ENCODE measurements around the gene ADRM1. TPM values are rescaled to one million over a fixed set of nuclear protein-coding genes. Genes with fewer than 3 reads are reported as not detected.

ADRM1 gene
- total RNA-seq, 2 experiments from 2014 or later = 87.0 to 128 TPM

DNA sequence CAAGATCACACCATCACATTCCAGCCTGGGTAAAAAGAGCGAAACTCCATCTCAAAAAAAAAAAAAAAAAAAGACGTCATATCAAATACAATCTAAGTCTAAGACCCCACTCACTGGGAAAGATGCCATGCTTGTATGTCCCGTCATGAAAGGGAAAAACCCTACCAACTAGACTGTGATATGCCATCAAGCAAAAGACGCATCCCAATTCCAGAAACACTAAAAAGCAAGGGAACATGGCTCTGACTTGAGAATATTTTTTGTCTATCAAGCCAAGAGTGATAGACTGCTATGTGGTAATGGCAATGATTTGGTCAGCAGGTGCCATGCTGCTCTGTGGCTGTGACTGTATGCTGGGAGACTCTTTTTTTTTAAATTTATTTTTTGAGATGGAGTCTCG lies 41.3 kb downstream of the ADRM1 start:
- Histone ChIP-seq H3K9me2 (ENCODE audit: insufficient read depth, low read length) (no peaks in the 10 kb centered on the region), H3K4me2 (ENCODE audit: low read length) (no peak overlapping the region), H3K4me1 (ENCODE audit: insufficient read depth, low read length, poor library complexity, severe bottlenecking) (peaks cover 38% of the 10 kb centered on the region), H3K36me3 (ENCODE audit: insufficient read depth, low read length) (peaks cover 29% of the 10 kb centered on the region), H3K9me3 (ENCODE audit: low read length) (0 out of 2 replicates have a peak, but pooled peaks cover 7% of the 10 kb centered on the region), H2AFZ (ENCODE audit: low read length) (no peak overlapping the region), H3K79me2 (ENCODE audit: insufficient read depth, low read depth, low read length) (peaks cover 4% of the 10 kb centered on the region; the same call in 1 of the 2 replicates), H4K20me1 (ENCODE audit: insufficient read depth, low read length) (no peaks in the 10 kb centered on the region), H3K27ac (ENCODE audit: low read depth, low read length, poor library complexity, severe bottlenecking) (no peak overlapping the region), H3K4me3 (ENCODE audit: low read depth, low read length, poor library complexity, severe bottlenecking) (no peak overlapping the region)
- no peak for DNase-seq (ENCODE audit: low spot score)
- BruUV-seq (replicated peaks) = no TSS peak
- POLR2A ChIA-PET = no interaction called here
- CTCF ChIA-PET (ENCODE audit: unreplicated experiment) = no interaction called here
- intact Hi-C loops (cut with micrococcal nuclease; ENCODE audit: unreplicated experiment) = no loop called here
- TF ChIP-seq CTCF (conservative IDR thresholded peaks at IDR 0.05; ENCODE audit: low read length) (no peak), EZH2phosphoT487 (IDR thresholded peaks at IDR 0.05; ENCODE audit: borderline replicate concordance, low read depth, low read length) (no peak)

- intact Hi-C loops (cut with micrococcal nuclease; ENCODE audit: unreplicated experiment) = no loop called here
- no peak for DNase-seq (ENCODE audit: low spot score)
- Histone ChIP-seq H3K27ac (ENCODE audit: low read depth, low read length, poor library complexity, severe bottlenecking) (no peak overlapping the region), H3K4me3 (ENCODE audit: low read depth, low read length, poor library complexity, severe bottlenecking) (no peak overlapping the region), H3K9me2 (ENCODE audit: insufficient read depth, low read length) (no peaks in the 10 kb centered on the region), H3K36me3 (ENCODE audit: insufficient read depth, low read length) (peaks cover 32% of the 10 kb centered on the region), H3K4me1 (ENCODE audit: insufficient read depth, low read length, poor library complexity, severe bottlenecking) (peaks cover 31% of the 10 kb centered on the region), H3K4me2 (ENCODE audit: low read length) (no peak overlapping the region), H3K9me3 (ENCODE audit: low read length) (0 out of 2 replicates have a peak, but pooled peaks cover 7% of the 10 kb centered on the region), H2AFZ (ENCODE audit: low read length) (no peak overlapping the region), H3K79me2 (ENCODE audit: insufficient read depth, low read depth, low read length) (peaks cover 4% of the 10 kb centered on the region; the same call in 1 of the 2 replicates), H4K20me1 (ENCODE audit: insufficient read depth, low read length) (no peaks in the 10 kb centered on the region)
- CTCF ChIA-PET (ENCODE audit: unreplicated experiment) = no interaction called here
- POLR2A ChIA-PET = no interaction called here
- TF ChIP-seq CTCF (conservative IDR thresholded peaks at IDR 0.05; ENCODE audit: low read length) (no peak), EZH2phosphoT487 (IDR thresholded peaks at IDR 0.05; ENCODE audit: borderline replicate concordance, low read depth, low read length) (no peak)
- BruUV-seq (replicated peaks) = no TSS peak
Observed at GRCh38 chr20:62344782-62345181, 42.0 kb downstream of the ADRM1 start.

DNA sequence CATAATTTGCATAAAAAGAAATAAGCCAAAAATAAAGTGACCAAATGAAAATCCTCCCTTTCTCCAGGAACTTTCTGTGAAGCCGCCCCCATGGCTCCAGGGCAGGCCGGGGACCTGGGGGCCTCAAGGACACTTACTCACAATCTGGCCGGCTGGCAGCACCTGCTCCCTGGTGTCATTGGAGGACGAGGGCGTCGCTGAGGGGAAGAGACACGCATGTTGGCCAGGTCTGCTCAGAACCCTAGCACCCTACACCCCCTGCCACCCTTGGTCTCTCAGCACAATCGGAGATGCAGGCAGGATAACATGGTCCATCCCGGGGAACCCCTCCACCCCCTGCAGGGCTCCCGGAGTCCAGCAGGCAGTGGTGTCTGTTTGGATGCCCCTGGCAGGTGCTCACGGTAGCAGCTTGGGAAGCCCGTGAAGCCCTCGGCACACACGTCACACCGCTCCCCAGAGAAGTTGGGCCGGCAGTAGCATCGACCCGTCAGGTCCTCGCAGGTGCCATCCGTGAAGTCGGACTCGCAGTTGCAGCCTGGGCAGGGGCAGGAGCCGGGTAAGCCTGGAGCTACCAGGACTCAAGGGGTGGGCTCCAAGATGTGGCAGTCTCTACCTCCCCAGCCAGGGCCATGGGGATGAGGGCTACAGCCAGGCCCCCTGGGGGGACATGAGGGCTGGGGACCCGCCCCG lies 43.0 kb downstream of the ADRM1 start:
- no TSS peak for BruUV-seq (replicated peaks)
- no peak overlapping the region for H3K4me2 ChIP-seq (ENCODE audit: low read length)
- intact Hi-C loops (cut with micrococcal nuclease; ENCODE audit: unreplicated experiment) = no loop called here
- H3K9me3 ChIP-seq (ENCODE audit: low read length) = 0 out of 2 replicates have a peak, but pooled peaks cover 7% of the 10 kb centered on the region
- no peak overlapping the region for H3K4me3 ChIP-seq (ENCODE audit: low read depth, low read length, poor library complexity, severe bottlenecking)
- ChIA-PET POLR2A (no interaction called here), CTCF (ENCODE audit: unreplicated experiment) (no interaction called here)
- H4K20me1 ChIP-seq (ENCODE audit: insufficient read depth, low read length) = no peaks in the 10 kb centered on the region
- H2AFZ ChIP-seq (ENCODE audit: low read length) = no peak overlapping the region
- H3K9me2 ChIP-seq (ENCODE audit: insufficient read depth, low read length) = no peaks in the 10 kb centered on the region
- no peak for TF ChIP-seq EZH2phosphoT487 (IDR thresholded peaks at IDR 0.05; ENCODE audit: borderline replicate concordance, low read depth, low read length)
- no peak for TF ChIP-seq CTCF (conservative IDR thresholded peaks at IDR 0.05; ENCODE audit: low read length)
- H3K27ac ChIP-seq (ENCODE audit: low read depth, low read length, poor library complexity, severe bottlenecking) = no peak overlapping the region
- no peak for DNase-seq (ENCODE audit: low spot score)
- H3K4me1 ChIP-seq (ENCODE audit: insufficient read depth, low read length, poor library complexity, severe bottlenecking) = peaks cover 20% of the 10 kb centered on the region
- peaks cover 4% of the 10 kb centered on the region; the same call in 1 of the 2 replicates for H3K79me2 ChIP-seq (ENCODE audit: insufficient read depth, low read depth, low read length)
- peaks cover 37% of the 10 kb centered on the region for H3K36me3 ChIP-seq (ENCODE audit: insufficient read depth, low read length)

Data from OCI-LY7 (cell line).